Measurements from ENCODE around the gene KRTAP9-9.
"Not testable (repeated sequence)": the region's sequence is repeated elsewhere in the genome, so short reads cannot be mapped to it uniquely, and the experiment has no call there.

KRTAP9-9 gene

GRCh38 chr17:41255381-41256290 lies at the start of gene KRTAP9-9:
TSS of gene KRTAP9-9 (plus strand) at chr17:41255384.
- peak; percentile 12 for DNase-seq (ENCODE audit: low read depth)

GRCh38 chr17:41211845-41212466 lies 43.2 kb upstream of the KRTAP9-9 start:
- DNase-seq (ENCODE audit: low read depth) = peak; percentile 58

- no peak for DNase-seq (ENCODE audit: low read depth)
Measured at GRCh38 chr17:41212524-41213169, 42.5 kb upstream of the KRTAP9-9 start.

DNA sequence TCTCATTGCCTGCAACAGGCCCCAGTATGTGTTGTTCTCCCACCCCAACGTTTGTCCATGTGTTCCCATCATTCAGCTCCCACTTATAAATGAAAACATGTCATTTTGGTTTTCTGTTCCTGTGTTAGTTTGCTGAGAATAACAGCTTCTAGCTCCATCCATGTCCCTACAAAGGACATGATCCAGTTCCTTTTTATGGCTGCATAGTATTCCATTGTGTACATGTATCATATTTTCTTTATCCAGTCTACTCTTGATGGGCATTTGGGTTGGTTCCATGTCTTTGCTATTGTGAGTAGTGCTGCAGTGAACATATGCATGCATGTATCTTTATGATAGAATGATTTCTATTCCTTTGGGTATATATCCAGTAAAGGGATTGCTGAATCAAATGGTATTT lies 39.5 kb upstream of the KRTAP9-9 start:
- no peak for DNase-seq (ENCODE audit: low read depth)

DNA sequence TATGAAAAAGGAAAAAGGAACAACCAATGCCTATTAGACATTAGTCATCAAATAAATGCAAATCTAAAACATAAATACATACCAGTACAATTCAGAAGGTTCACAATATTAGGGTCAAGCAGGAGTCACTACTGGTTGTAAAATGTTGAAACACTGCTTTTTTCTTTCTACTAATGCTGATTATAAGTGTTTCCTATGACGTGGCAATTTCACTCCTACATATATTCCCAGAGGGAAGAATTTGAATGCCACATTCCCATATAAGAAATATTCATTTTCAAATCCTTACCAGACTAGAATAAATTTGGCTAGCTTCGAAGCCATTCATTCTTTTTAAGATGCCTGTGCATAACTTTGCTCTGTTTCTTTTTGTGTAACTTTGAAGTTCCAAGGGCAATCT lies 31.4 kb upstream of the KRTAP9-9 start:
- DNase-seq (ENCODE audit: low read depth) = no peak

DNA sequence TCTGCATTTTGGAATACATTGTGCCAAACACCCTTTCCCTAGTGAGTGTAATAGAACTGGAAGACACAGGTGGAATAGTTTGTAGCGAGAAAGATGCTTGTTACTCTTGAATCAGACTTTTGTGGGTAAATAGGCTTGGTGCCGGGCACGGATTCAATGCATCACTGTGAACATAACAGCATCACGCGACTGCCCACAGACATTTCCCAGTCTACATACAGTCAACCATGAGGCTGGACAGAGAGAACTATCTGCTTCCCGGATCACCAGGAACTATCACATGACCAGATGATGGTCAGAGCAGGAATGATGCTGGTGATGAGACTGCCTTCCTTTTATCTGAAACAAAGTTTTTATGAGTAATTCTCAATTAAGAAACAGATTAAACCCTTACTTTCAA lies 29.1 kb upstream of the KRTAP9-9 start:
- DNase-seq (ENCODE audit: low read depth) = no peak

DNA sequence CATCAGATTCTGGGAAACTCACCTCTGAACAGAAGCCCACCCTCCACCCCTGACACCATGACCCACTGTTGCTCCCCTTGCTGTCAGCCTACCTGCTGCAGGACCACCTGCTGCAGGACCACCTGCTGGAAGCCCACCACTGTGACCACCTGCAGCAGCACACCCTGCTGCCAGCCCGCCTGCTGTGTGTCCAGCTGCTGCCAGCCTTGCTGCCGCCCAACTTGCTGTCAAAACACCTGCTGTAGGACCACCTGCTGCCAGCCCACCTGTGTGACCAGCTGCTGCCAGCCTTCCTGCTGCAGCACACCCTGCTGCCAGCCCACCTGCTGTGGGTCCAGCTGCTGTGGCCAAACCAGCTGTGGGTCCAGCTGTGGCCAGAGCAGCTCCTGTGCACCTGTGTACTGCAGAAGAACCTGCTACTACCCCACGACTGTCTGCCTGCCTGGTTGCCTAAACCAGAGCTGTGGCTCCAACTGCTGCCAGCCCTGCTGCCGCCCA lies 28.5 kb upstream of the KRTAP9-9 start, which contains the start of gene KRTAP9-2:
Gene KRTAP9-2 (plus strand): TSS at position 51 of the 498 bp plus-strand sequence. CDS start 7 bp downstream, at position 58.
- DNase-seq (ENCODE audit: low read depth) = not testable (repeated sequence)

DNA sequence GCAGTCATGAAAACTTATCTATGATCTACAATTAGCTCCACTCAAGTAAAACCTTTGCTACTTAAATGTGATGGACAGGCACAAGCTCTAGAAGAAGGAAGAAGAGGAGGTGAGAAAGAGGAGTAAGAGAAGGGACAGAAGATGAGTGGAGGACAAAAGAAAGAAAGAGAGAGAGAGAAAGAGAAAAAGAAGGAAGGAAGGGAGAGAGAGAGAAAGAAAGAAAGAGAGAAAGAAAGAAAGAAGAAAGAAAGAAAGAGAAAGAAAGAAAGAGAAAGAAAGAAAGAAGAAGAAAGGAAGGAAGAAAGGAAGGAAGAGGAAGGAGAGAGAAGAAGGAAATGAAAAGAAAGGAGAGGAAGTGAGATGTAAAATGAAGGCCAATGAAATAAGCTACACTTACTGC lies 25.1 kb upstream of the KRTAP9-9 start:
- no peak for DNase-seq (ENCODE audit: low read depth)

GRCh38 chr17:41231731-41232130 lies 23.5 kb upstream of the KRTAP9-9 start:
- no peak for DNase-seq (ENCODE audit: low read depth)

GRCh38 chr17:41232399-41233105 lies 22.6 kb upstream of the KRTAP9-9 start, which contains the start of gene KRTAP9-3:
TSS of gene KRTAP9-3 (plus strand) at chr17:41232449. CDS start at chr17:41232502, 53 bp downstream.
- not testable (repeated sequence) for DNase-seq (ENCODE audit: low read depth)

DNA sequence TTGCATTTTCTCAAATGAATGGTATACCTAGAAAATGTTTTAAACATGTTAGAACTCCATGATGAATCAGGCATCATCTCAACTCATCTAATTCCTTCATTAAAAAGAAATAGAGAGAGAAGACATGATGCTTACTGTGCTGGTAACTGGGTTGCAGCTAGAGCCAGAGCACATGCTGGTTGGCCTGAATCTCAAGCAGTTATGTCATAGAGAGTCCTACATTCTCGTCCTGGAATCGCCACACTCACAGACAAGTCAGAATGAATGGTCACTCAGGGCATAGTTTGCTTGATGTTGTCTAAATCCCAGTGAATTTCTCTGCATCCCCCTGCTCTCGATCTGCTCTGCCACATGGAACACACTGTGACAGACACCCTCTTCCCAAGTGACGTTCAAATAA lies 18.1 kb upstream of the KRTAP9-9 start:
- DNase-seq (ENCODE audit: low read depth) = not testable (repeated sequence)

DNA sequence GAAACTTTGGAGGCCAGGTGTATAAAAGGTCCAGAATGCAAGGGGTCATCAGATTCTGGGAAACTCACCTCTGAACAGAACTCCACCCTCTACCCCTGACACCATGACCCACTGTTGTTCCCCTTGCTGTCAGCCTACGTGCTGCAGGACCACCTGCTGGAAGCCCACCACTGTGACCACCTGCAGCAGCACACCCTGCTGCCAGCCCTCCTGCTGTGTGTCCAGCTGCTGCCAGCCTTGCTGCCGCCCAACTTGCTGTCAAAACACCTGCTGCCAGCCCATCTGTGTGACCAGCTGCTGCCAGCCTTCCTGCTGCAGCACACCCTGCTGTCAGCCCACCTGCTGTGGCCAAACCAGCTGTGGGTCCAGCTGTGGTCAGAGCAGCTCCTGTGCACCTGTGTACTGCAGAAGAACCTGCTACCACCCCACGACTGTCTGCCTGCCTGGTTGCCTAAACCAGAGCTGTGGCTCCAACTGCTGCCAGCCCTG lies 17.2 kb upstream of the KRTAP9-9 start, which contains the start of gene KRTAP9-8:
Gene KRTAP9-8 (plus strand): TSS at position 51 of the 489 bp plus-strand sequence. CDS start 53 bp downstream, at position 104.
- not testable (repeated sequence) for DNase-seq (ENCODE audit: low read depth)

GRCh38 chr17:41246995-41247787 lies 8.0 kb upstream of the KRTAP9-9 start:
- DNase-seq (ENCODE audit: low read depth) = not testable (repeated sequence)

- not testable (repeated sequence) for DNase-seq (ENCODE audit: low read depth)
Measured at GRCh38 chr17:41249637-41250240, 5.4 kb upstream of the KRTAP9-9 start, which contains the start of gene KRTAP9-4. TSS of gene KRTAP9-4 (plus strand) at chr17:41249687. CDS start at chr17:41249721, 34 bp downstream.

- no peak for DNase-seq (ENCODE audit: low read depth)
Measured at GRCh38 chr17:41251261-41251660, 3.9 kb upstream of the KRTAP9-9 start.

GRCh38 chr17:41254861-41255260 lies 323 bp upstream of the KRTAP9-9 start:
- peak; percentile 14 for DNase-seq (ENCODE audit: low read depth)

DNA sequence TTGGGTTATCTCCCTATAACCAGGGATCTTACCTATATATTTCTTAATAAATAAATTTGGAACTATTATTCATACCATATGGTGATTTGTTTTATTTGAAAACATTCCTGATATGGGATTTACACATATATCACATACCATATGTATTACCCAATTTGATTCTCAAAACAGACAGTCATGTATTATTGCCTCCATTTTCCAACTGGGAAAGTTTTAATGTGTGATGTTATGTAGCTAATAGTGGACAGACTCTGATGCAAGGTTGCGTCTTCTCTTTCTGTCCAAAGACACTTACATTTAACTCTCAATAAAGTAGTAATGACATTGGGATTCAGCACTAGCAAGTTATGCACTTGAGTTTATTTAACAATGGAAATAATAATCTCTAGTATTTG lies 1.1 kb downstream of the KRTAP9-9 start:
- no peak for DNase-seq (ENCODE audit: low read depth)

GRCh38 chr17:41258406-41258805 lies 3.2 kb downstream of the KRTAP9-9 start:
- DNase-seq (ENCODE audit: low read depth) = no peak

DNA sequence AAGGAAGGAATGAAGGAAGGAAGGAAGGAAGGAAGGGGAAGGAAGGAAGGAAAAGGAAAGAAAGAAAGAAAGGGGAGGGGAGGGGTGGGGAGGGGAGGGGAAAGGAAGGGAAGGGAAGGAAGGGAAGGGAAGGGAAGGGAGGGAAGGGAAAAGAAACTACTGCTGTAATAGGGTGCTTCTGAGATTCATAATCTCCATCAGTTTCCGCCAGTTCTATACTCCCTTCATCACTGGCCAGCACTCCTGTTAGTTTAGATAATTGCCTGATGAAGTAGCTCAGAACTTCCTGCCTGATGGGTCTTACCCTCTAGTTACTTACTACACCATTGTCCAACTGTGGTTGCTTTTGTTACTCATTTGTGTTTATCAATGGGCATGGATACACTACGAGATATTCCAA lies 8.0 kb downstream of the KRTAP9-9 start:
- no peak for DNase-seq (ENCODE audit: low read depth)

DNA sequence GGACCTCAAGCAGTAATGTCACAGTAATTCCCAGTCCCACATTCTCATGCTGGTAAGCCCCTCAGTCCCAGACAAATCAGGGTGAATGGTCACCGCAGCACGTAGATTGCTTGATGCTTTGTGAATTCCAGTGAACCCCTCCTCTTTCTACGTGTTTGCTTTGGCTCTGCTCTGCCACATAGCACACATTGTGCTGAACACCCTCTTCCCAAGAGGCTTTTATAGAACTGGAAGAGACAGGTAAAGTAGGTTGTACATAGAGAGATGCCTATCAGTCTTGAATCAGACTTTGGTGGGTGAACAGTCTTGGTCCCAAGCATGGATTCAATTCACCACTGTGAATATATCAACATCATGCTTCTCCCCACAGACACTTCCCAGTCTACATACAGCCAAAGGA lies 9.4 kb downstream of the KRTAP9-9 start:
- DNase-seq (ENCODE audit: low read depth) = no peak

Data from ELR (cell line).